DND-41 (cell line): ENCODE measurements around the gene C6orf15.

Experiments used
- EZH2 ChIP-seq: IDR thresholded peaks from 3 replicates; pipeline ENCODE4 v1.6.1; 2012; ENCODE audit warnings: borderline replicate concordance, low read depth, mild to moderate bottlenecking, moderate library complexity, low read length, inconsistent platforms; ENCODE audit not compliant: severe bottlenecking
- TF ChIP-seq, protein P1 (sequence below): IDR thresholded peaks from 2 replicates; pipeline ENCODE4 v1.5.1; 2012; ENCODE audit warnings: borderline replicate concordance, low read length, moderate library complexity, mild to moderate bottlenecking; ENCODE audit not compliant: poor library complexity, severe bottlenecking; ENCODE audit errors: extremely low read depth

DNA sequence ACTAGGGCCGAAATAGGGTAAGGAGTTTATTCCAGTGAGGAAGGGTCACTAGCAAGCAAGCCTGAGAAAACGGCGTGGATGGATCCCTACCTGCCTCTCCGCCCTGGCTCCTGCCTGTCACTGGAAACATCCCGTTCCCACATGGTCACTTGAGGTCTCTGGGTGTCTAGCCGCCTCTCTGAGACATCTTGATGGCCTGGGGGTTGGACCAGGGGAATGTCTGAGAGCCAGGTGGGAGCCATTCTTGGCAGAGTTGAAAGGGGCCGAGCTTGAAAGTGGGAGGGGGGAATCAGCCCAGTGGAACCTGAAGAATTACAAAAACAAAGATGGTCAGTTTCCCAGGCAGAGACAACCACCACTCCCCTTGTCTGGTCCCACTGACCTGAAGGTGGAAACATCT, 44.3 kb upstream of the C6orf15 start:
- TF ChIP-seq, protein P1, sequence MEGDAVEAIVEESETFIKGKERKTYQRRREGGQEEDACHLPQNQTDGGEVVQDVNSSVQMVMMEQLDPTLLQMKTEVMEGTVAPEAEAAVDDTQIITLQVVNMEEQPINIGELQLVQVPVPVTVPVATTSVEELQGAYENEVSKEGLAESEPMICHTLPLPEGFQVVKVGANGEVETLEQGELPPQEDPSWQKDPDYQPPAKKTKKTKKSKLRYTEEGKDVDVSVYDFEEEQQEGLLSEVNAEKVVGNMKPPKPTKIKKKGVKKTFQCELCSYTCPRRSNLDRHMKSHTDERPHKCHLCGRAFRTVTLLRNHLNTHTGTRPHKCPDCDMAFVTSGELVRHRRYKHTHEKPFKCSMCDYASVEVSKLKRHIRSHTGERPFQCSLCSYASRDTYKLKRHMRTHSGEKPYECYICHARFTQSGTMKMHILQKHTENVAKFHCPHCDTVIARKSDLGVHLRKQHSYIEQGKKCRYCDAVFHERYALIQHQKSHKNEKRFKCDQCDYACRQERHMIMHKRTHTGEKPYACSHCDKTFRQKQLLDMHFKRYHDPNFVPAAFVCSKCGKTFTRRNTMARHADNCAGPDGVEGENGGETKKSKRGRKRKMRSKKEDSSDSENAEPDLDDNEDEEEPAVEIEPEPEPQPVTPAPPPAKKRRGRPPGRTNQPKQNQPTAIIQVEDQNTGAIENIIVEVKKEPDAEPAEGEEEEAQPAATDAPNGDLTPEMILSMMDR = no peak
- TF ChIP-seq EZH2 = no peak
